ENCODE measurements around the gene LSMEM2.

GRCh38 chr3:50264964-50265485 is 13.9 kb upstream of the LSMEM2 start:
- TF ChIP-seq CTCF (IDR thresholded peaks at IDR 0.05; ENCODE audit: control extremely low read depth in 1 of 3, insufficient read depth in 1 of 3, low read depth in 1 of 3, low read length in 3 of 3) (no peak), POLR2A (IDR thresholded peaks at IDR 0.05; ENCODE audit: control extremely low read depth in 1 of 2, low read depth in 2 of 2, low read length in 2 of 2) (no peak), EZH2 (IDR thresholded peaks at IDR 0.05; ENCODE audit: low read depth, low read length, severe bottlenecking) (no peak), SP1 (IDR thresholded peaks at IDR 0.05; ENCODE audit: low read depth, low read length) (peak; percentile 1; the same call in 1 of the 2 replicates), GTF2F1 (IDR thresholded peaks at IDR 0.05; ENCODE audit: borderline replicate concordance, low read depth, low read length) (no peak), CEBPB (IDR thresholded peaks at IDR 0.05; ENCODE audit: low read depth, low read length) (no peak), SIN3A (conservative IDR thresholded peaks at IDR 0.05 in 1 of 2, IDR thresholded peaks at IDR 0.05 in 1 of 2; ENCODE audit: low read depth in 1 of 2, low read length in 2 of 2) (no peak), BRCA1 (IDR thresholded peaks at IDR 0.05; ENCODE audit: low read depth, low read length) (no peak), USF2 (IDR thresholded peaks at IDR 0.05; ENCODE audit: low read length) (no peak), RAD21 (IDR thresholded peaks at IDR 0.05 in 1 of 2, conservative IDR thresholded peaks at IDR 0.05 in 1 of 2; ENCODE audit: low read depth in 2 of 2, low read length in 2 of 2) (no peak), TAF1 (IDR thresholded peaks at IDR 0.05; ENCODE audit: low read depth, low read length) (no peak), FOSL1 (IDR thresholded peaks at IDR 0.05; ENCODE audit: insufficient read depth, low read depth, low read length) (no peak)
